Measurements from ENCODE around the gene PRRG4. TPM values are rescaled to one million over a fixed set of nuclear protein-coding genes. Genes with fewer than 3 reads are reported as not detected.

Gene PRRG4
- total RNA-seq, 1 experiment from 2014 or later, result 11.5 TPM

DNA sequence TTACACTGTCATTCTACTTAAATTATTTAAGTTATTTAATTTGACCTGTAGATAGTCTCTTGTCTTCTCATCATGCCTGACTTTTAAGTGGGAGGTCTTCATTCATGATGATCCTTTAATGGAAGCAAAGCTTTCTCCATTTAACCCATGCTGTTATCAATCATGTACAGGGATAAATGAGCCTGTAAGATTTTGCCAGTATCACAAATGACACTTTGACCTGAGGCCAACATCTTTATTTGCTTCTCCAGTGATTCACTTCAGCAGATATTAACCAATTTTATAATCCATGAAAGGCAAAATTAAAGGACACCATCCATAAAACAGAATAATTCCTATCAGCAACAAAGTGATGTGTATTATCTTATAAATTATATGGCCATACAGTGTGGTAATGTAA lies 42.9 kb upstream of the PRRG4 start:
- BruUV-seq (replicated peaks), result no TSS peak
- H3K4me1 ChIP-seq (replicated peaks; ENCODE audit: insufficient read depth), result no peaks in the 10 kb centered on the region
- no peaks in the 10 kb centered on the region for H3K9me2 ChIP-seq (ENCODE audit: insufficient read depth)
- no peak overlapping the region for H3K27ac ChIP-seq
- H3K36me3 ChIP-seq (ENCODE audit: low read depth), result no peaks in the 10 kb centered on the region
- H3K27me3 ChIP-seq (ENCODE audit: insufficient read depth, low read depth), result no peaks in the 10 kb centered on the region
- no peak for TF ChIP-seq EZH2 (IDR thresholded peaks at IDR 0.05; ENCODE audit: low read depth)
- TF ChIP-seq, protein P1, sequence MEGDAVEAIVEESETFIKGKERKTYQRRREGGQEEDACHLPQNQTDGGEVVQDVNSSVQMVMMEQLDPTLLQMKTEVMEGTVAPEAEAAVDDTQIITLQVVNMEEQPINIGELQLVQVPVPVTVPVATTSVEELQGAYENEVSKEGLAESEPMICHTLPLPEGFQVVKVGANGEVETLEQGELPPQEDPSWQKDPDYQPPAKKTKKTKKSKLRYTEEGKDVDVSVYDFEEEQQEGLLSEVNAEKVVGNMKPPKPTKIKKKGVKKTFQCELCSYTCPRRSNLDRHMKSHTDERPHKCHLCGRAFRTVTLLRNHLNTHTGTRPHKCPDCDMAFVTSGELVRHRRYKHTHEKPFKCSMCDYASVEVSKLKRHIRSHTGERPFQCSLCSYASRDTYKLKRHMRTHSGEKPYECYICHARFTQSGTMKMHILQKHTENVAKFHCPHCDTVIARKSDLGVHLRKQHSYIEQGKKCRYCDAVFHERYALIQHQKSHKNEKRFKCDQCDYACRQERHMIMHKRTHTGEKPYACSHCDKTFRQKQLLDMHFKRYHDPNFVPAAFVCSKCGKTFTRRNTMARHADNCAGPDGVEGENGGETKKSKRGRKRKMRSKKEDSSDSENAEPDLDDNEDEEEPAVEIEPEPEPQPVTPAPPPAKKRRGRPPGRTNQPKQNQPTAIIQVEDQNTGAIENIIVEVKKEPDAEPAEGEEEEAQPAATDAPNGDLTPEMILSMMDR (conservative IDR thresholded peaks at IDR 0.05), result no peak
- ChIA-PET CTCF (no interaction called here), POLR2A (ENCODE audit: unreplicated experiment) (no interaction called here)
- H3K4me3 ChIP-seq, result no peak overlapping the region
- H3K4me2 ChIP-seq, result no peak overlapping the region
- no peaks in the 10 kb centered on the region for H3K9me3 ChIP-seq (ENCODE audit: insufficient read depth, low read depth)
- no peaks in the 10 kb centered on the region for H3K79me2 ChIP-seq (ENCODE audit: low read depth)
- no peak for DNase-seq
- H2AFZ ChIP-seq, result no peak overlapping the region
- no peaks in the 10 kb centered on the region for H4K20me1 ChIP-seq (ENCODE audit: insufficient read depth)
- intact Hi-C loops (cut with micrococcal nuclease; ENCODE audit: unreplicated experiment), result no loop called here
- H3F3A ChIP-seq (ENCODE audit: insufficient read depth, low read depth), result no peaks in the 10 kb centered on the region

DNA sequence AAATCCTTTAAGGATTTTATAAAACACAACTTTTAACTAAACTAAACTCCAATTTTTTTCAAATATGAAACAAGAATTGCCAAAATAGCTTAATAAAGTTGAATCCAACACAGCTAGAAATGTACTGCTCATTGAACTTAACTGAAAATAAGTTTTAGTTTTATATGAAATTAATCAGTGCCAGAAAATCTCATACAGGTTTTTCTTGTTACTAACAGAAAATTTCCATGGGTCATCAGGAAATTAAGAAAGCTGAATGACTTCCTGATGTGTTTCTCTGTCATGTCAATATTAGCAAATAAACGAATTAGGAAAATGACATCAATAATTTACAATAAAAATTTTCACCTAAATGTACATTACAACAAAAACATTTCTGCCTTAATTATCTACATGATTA lies 38.8 kb upstream of the PRRG4 start:
- Histone ChIP-seq H3F3A (ENCODE audit: insufficient read depth, low read depth) (no peaks in the 10 kb centered on the region), H3K9me3 (ENCODE audit: insufficient read depth, low read depth) (no peaks in the 10 kb centered on the region), H3K27ac (no peak overlapping the region), H3K4me1 (replicated peaks; ENCODE audit: insufficient read depth) (no peaks in the 10 kb centered on the region), H3K79me2 (ENCODE audit: low read depth) (no peaks in the 10 kb centered on the region), H3K36me3 (ENCODE audit: low read depth) (no peaks in the 10 kb centered on the region), H3K9me2 (ENCODE audit: insufficient read depth) (no peaks in the 10 kb centered on the region), H2AFZ (no peak overlapping the region), H3K4me2 (no peak overlapping the region), H4K20me1 (ENCODE audit: insufficient read depth) (no peaks in the 10 kb centered on the region), H3K4me3 (no peak overlapping the region), H3K27me3 (ENCODE audit: insufficient read depth, low read depth) (no peaks in the 10 kb centered on the region)
- CTCF ChIA-PET, result no interaction called here
- POLR2A ChIA-PET (ENCODE audit: unreplicated experiment), result interaction anchor here (0.7 kb wide), 1 partner anchor 8 kb away, joined by 3 read pairs; no protein-coding TSS in a partner anchor
- DNase-seq, result no peak
- intact Hi-C loops (cut with micrococcal nuclease; ENCODE audit: unreplicated experiment), result loop anchor here (5.0 to 10.0 kb wide), 2 partner anchors 206 to 404 kb away; partner anchors contain the start of gene EIF3M
- no TSS peak for BruUV-seq (replicated peaks)
- TF ChIP-seq, protein P1 (conservative IDR thresholded peaks at IDR 0.05), result no peak
- TF ChIP-seq EZH2 (IDR thresholded peaks at IDR 0.05; ENCODE audit: low read depth), result no peak

DNA sequence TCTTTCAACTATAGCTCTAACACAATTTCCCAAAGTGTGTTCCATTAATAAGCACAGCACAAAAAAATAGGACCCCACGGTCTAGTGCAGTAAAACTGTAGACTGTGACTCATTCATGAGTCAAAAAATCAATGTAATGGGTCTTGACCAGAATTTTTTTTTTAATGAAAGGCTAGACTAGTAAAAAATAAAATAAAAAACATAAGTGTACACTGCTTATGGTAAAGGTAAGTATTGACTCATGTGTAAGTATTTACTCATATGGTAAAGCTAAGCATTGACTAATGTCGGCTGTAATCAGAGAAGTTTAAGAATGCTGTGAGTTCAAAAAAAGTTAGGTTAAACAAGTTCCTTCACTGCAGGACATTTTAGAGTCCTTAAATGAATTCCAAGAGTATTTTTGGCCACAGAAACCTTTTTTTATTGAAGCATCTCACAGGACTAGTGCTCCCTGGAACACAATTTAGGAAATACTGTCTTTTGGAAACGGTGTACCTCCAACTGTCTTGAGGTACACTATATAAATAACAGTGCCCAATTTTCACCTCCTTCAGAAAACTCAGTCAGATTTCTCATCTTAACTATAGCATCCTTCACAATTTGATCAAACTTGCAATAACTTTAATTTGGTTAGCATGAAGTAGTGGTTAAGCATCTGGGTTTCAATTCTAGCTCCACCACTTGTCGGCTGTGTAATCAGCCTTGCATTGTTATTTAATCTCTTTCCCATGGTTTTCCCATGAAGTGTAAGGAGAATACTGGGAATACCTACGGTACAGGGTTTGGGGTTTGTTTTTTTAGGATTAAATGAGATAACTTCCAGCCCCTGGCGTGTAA lies 37.4 kb upstream of the PRRG4 start:
- Histone ChIP-seq H3K36me3 (ENCODE audit: low read depth) (no peaks in the 10 kb centered on the region), H3K4me1 (replicated peaks; ENCODE audit: insufficient read depth) (no peaks in the 10 kb centered on the region), H3K4me3 (peak overlapping the region; percentile 39; the same call in 1 of the 2 replicates), H4K20me1 (ENCODE audit: insufficient read depth) (no peaks in the 10 kb centered on the region), H3K79me2 (ENCODE audit: low read depth) (no peaks in the 10 kb centered on the region), H3K4me2 (peak overlapping the region; percentile 73), H3K9me2 (ENCODE audit: insufficient read depth) (no peaks in the 10 kb centered on the region), H3K27ac (no peak overlapping the region), H3F3A (ENCODE audit: insufficient read depth, low read depth) (no peaks in the 10 kb centered on the region), H3K9me3 (ENCODE audit: insufficient read depth, low read depth) (no peaks in the 10 kb centered on the region), H2AFZ (no peak overlapping the region), H3K27me3 (ENCODE audit: insufficient read depth, low read depth) (no peaks in the 10 kb centered on the region)
- no TSS peak for BruUV-seq (replicated peaks)
- ChIA-PET POLR2A (ENCODE audit: unreplicated experiment) (no interaction called here), CTCF (interaction anchor here (0.6 to 1.0 kb wide), 2 partner anchors 79 to 142 kb away, joined by 4 read pairs; no protein-coding TSS in a partner anchor)
- TF ChIP-seq EZH2 (IDR thresholded peaks at IDR 0.05; ENCODE audit: low read depth), result no peak
- TF ChIP-seq, protein P1 (conservative IDR thresholded peaks at IDR 0.05), result no peak
- intact Hi-C loops (cut with micrococcal nuclease; ENCODE audit: unreplicated experiment), result loop anchor here (1.0 to 10.0 kb wide), 3 partner anchors 208 to 469 kb away; partner anchors contain the start of gene EIF3M
- DNase-seq, result no peak

Data from PC-9 (cell line).